Measurements from ENCODE around the gene GNPAT. TPM values are rescaled to one million over a fixed set of nuclear protein-coding genes. Genes with fewer than 3 reads are reported as not detected.
A peak's percentile ranks its signal among the peaks of the same experiment; 100 is the strongest.

The GNPAT gene
- total and polyA plus RNA-seq, 2 experiments from 2014 or later = 32.8 to 45.4 TPM

GRCh38 chr1:231216498-231216897 lies 24.5 kb upstream of the GNPAT start:
- Histone ChIP-seq H3K79me2 (replicated peaks; ENCODE audit: insufficient read depth) (no peaks in the 10 kb centered on the region), H3K4me2 (no peak overlapping the region), H3K36me3 (ENCODE audit: insufficient read depth) (no peaks in the 10 kb centered on the region), H3F3A (replicated peaks; ENCODE audit: low read depth) (no peaks in the 10 kb centered on the region), H2AFZ (no peak overlapping the region), H3K27ac (ENCODE audit: low read depth) (no peak overlapping the region), H3K9me2 (ENCODE audit: insufficient read depth) (no peaks in the 10 kb centered on the region), H3K4me3 (no peak overlapping the region), H3K4me1 (ENCODE audit: insufficient read depth) (peaks cover 4% of the 10 kb centered on the region; the same call in 1 of the 2 replicates), H4K20me1 (replicated peaks; ENCODE audit: insufficient read depth) (peaks cover 5% of the 10 kb centered on the region), H3K27me3 (ENCODE audit: insufficient read depth) (peaks cover 70% of the 10 kb centered on the region)
- H3K36me3 Mint-ChIP-seq (ENCODE audit: low read depth) = no peaks in the 10 kb centered on the region
- no peak overlapping the region for H3K27ac Mint-ChIP-seq
- peak; percentile 49 for ATAC-seq
- DNase-seq (ENCODE audit: low spot score) = peak; percentile 30
- peaks cover 19% of the 10 kb centered on the region for H3K4me1 Mint-ChIP-seq
- peaks cover 71% of the 10 kb centered on the region for H3K27me3 Mint-ChIP-seq (ENCODE audit: insufficient read depth, low read depth, poor library complexity)
- no peaks in the 10 kb centered on the region for H3K9me3 Mint-ChIP-seq
- TF ChIP-seq EZH2 (IDR thresholded peaks at IDR 0.05; ENCODE audit: low read depth, unreplicated experiment) (no peak), JUNB (IDR thresholded peaks at IDR 0.05; ENCODE audit: unreplicated experiment) (no peak), ZNF114 (CRISPR knock-in tag; IDR thresholded peaks at IDR 0.05) (no peak), POLR2AphosphoS5 (IDR thresholded peaks at IDR 0.05; ENCODE audit: low read depth) (no peak), EZH2phosphoT487 (IDR thresholded peaks at IDR 0.05; ENCODE audit: unreplicated experiment) (no peak), NANOG (IDR thresholded peaks at IDR 0.05; ENCODE audit: borderline replicate concordance) (no peak), ZNF462 (CRISPR knock-in tag; IDR thresholded peaks at IDR 0.05) (no peak), REST (IDR thresholded peaks at IDR 0.05; ENCODE audit: unreplicated experiment) (no peak), ETS1 (IDR thresholded peaks at IDR 0.05) (no peak), ZNF331 (CRISPR knock-in tag; IDR thresholded peaks at IDR 0.05; ENCODE audit: low read depth) (no peak), STAT1 (IDR thresholded peaks at IDR 0.05; ENCODE audit: unreplicated experiment) (no peak), CREB1 (CRISPR knock-in tag; IDR thresholded peaks at IDR 0.05; ENCODE audit: low read depth) (no peak)
- no peak overlapping the region for H3K4me3 Mint-ChIP-seq

Measured in GM23338 (cell line).